ENCODE results near the gene ADGRL2.

DNA sequence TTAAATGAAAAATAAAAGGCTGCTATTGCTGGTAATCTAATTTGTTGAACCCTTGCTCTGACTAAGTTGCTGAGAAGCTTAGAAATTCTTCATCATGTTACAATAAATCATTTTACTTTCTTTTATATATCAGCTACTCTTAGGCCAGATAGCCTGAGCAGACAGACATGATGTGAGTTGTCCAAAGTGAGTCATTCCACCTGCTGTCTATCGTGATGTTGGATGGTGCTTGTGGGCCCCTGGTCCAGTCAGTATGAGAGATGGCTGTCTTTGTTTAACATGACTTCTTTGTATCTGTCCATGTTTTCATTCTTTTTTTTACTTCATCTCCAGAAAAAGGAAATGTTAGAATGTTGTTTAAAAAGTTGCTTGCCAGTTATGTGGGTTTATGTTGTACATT lies 188.8 kb downstream of the ADGRL2 start:
- TF ChIP-seq CTCF (IDR thresholded peaks at IDR 0.05) (no peak), POLR2AphosphoS5 (IDR thresholded peaks at IDR 0.05) (no peak), POLR2A (IDR thresholded peaks at IDR 0.05; ENCODE audit: low read depth) (no peak)

Data from esophagus muscularis mucosa (tissue), 3 donors.